B cell (primary cell): ENCODE data around the gene MSLN. TPM values are rescaled to one million over a fixed set of nuclear protein-coding genes. Genes with fewer than 3 reads are reported as not detected.

Experiments used
- ATAC-seq: fragments of 200-7000 bp; cut with Tn5 transposase; one replicate; pipeline ENCODE4 v1.10.0; 2021; ENCODE audit warnings: low read depth, mild to moderate bottlenecking, moderate number of reproducible peaks, moderate library complexity
- CTCF ChIA-PET: fragments of 350-600 bp; sonication (Branson Sonifier 250); formaldehyde crosslinking; loops from one replicate; lab custom pipeline; 2021; ENCODE audit warnings: antibody characterized with exemption, inconsistent platforms; lab: Charles Lee
- POLR2A ChIA-PET: fragments of 350-600 bp; sonication (Branson Sonifier 250); formaldehyde crosslinking; loops from one replicate; lab custom pipeline; 2021; ENCODE audit warnings: antibody characterized with exemption; lab: Charles Lee
- DNase-seq: peaks from one replicate; pipeline ENCODE4 v3.0.0; 2013
- H2AFZ ChIP-seq: 2 replicates; pipeline ENCODE4 v1.6.1; 2012; ENCODE audit warnings: mild to moderate bottlenecking, low read depth, low read length; ENCODE audit not compliant: insufficient read depth, poor library complexity, severe bottlenecking
- H3K27ac ChIP-seq, 2 donors: 1 replicate in 1 of 2; 2 replicates in 1 of 2; pipeline ENCODE4 v1.5.1; 2012 to 2013; ENCODE audit warnings: low read length in 2 of 2, mild to moderate bottlenecking in 2 of 2, moderate library complexity in 1 of 2
- H3K27me3 ChIP-seq, 4 experiments: fragments of 200-600 bp in 1 of 4; sonication (generic) in 1 of 4; replicated peaks in 1 of 4; 1 replicate in 2 of 4; 2 replicates in 2 of 4; pipeline versions ENCODE4 v1.6.1 to v1.7.0; 2013 to 2016; ENCODE audit warnings: low read length in 3 of 4, mild to moderate bottlenecking in 2 of 4, mixed read lengths in 1 of 4, moderate library complexity in 1 of 4; ENCODE audit not compliant: insufficient read depth in 4 of 4, control insufficient read depth in 3 of 4; ENCODE audit errors: control extremely low read depth in 1 of 4
- H3K36me3 ChIP-seq, 2 experiments: replicated peaks in 1 of 2; 1 replicate in 1 of 2; 2 replicates in 1 of 2; pipeline versions ENCODE4 v1.6.1 to v1.7.1; 2013; ENCODE audit warnings: low read length in 1 of 2; ENCODE audit not compliant: insufficient read depth in 2 of 2, control insufficient read depth in 1 of 2; ENCODE audit errors: control extremely low read depth in 1 of 2, extremely low read depth in 1 of 2
- H3K4me1 ChIP-seq, 2 donors: fragments of 200-600 bp in 1 of 2; sonication (generic) in 1 of 2; 1 replicate in 1 of 2; 2 replicates in 1 of 2; pipeline versions ENCODE4 v1.5.1 to v1.6.1; 2013 to 2017; ENCODE audit warnings: low read length in 2 of 2; ENCODE audit not compliant: control insufficient read depth in 2 of 2, insufficient read depth in 2 of 2
- H3K4me2 ChIP-seq: replicated peaks from 2 replicates; pipeline ENCODE3; 2012; ENCODE audit warnings: mild to moderate bottlenecking, low read depth, low read length; ENCODE audit not compliant: poor library complexity, severe bottlenecking
- H3K4me3 ChIP-seq, 5 experiments: fragments of 200-600 bp in 1 of 5; sonication (generic) in 1 of 5; 1 replicate in 3 of 5; 2 replicates in 2 of 5; pipeline versions ENCODE4 v1.5.1 to v1.7.0; 2011 to 2016; ENCODE audit warnings: low read length in 4 of 5, mild to moderate bottlenecking in 4 of 5, low read depth in 2 of 5, control low read depth in 1 of 5, moderate library complexity in 1 of 5; ENCODE audit not compliant: insufficient read depth in 1 of 5; ENCODE audit errors: control extremely low read depth in 1 of 5, extremely low read depth in 1 of 5
- H3K79me2 ChIP-seq: fragments of 200-600 bp; sonication (generic); one replicate; pipeline ENCODE4 v1.6.0; 2016; ENCODE audit warnings: low read length; ENCODE audit not compliant: control insufficient read depth, insufficient read depth
- H3K9ac ChIP-seq: fragments of 200-600 bp; sonication (generic); 2 replicates; pipeline ENCODE4 v1.6.1; 2017; ENCODE audit warnings: mild to moderate bottlenecking, low read length, moderate library complexity
- H3K9me3 ChIP-seq, 3 donors: one replicate each; pipeline versions ENCODE4 v1.6.1 to v1.7.1; 2013; ENCODE audit warnings: low read length in 2 of 3; ENCODE audit not compliant: control insufficient read depth in 2 of 3, insufficient read depth in 1 of 3; ENCODE audit errors: control extremely low read depth in 1 of 3
- H4K20me1 ChIP-seq: 2 replicates; pipeline ENCODE4 v1.6.0; 2012; ENCODE audit warnings: mild to moderate bottlenecking, low read length; ENCODE audit not compliant: insufficient read depth, control insufficient read depth, poor library complexity, severe bottlenecking
- H3K27ac Mint-ChIP-seq: one replicate; pipeline ENCODE4 v1.8.0; 2021; ENCODE audit warnings: mixed read lengths
- H3K27me3 Mint-ChIP-seq: one replicate; pipeline ENCODE4 v1.8.0; 2021; ENCODE audit warnings: mixed read lengths
- H3K4me1 Mint-ChIP-seq: one replicate; pipeline ENCODE4 v1.8.0; 2021; ENCODE audit warnings: mixed read lengths
- H3K4me3 Mint-ChIP-seq: one replicate; pipeline ENCODE4 v1.8.0; 2021; ENCODE audit warnings: mixed read lengths
- H3K9me3 Mint-ChIP-seq: one replicate; pipeline ENCODE4 v1.8.0; 2022; ENCODE audit warnings: mixed read lengths; ENCODE audit not compliant: insufficient read depth
- EZH2 ChIP-seq: IDR thresholded peaks from 2 replicates; pipeline ENCODE4 v1.6.1; 2012; ENCODE audit warnings: borderline replicate concordance, low read depth, mild to moderate bottlenecking, moderate library complexity, low read length; ENCODE audit not compliant: insufficient read depth, poor library complexity, severe bottlenecking
- WGBS: methylation state at CpG from one replicate; pipeline ENCODE4 v1.1.5; 2013; ENCODE audit warnings: missing lambda C conversion rate; ENCODE audit not compliant: insufficient coverage; 5-methylcytosine and 5-hydroxymethylcytosine counted together
- intact Hi-C: fragments of 100-400 bp; cut with micrococcal nuclease; formaldehyde crosslinking; loops from one replicate; pipeline ENCODE4 v1.10.0; 2022
- polyA plus RNA-seq: library from polyadenylated mRNA; depleted of rRNA; stranded (reverse); fragments of >200 nt; gene quantifications from 2 replicates; pipeline ENCODE4 v1.2.3, GENCODE V29; 2012
- total RNA-seq, 2 donors: library from RNA; stranded (reverse); fragments of 120-200 nt in 1 of 2; gene quantifications; 1 replicate in 1 of 2; 2 replicates in 1 of 2; pipeline versions ENCODE4 v1.2.3 to v1.2.4, GENCODE V29; 2013 to 2022
- TF ChIP-seq, protein P1 (sequence below): fragments of 200-600 bp; IDR thresholded peaks from one replicate; pipeline ENCODE4 v1.8.0; 2022; ENCODE audit warnings: antibody characterized with exemption, mild to moderate bottlenecking

MSLN gene
- total and polyA plus RNA-seq, 2 donors (not counting 1 experiment from before 2014, with no cell fraction given): not detected

DNA sequence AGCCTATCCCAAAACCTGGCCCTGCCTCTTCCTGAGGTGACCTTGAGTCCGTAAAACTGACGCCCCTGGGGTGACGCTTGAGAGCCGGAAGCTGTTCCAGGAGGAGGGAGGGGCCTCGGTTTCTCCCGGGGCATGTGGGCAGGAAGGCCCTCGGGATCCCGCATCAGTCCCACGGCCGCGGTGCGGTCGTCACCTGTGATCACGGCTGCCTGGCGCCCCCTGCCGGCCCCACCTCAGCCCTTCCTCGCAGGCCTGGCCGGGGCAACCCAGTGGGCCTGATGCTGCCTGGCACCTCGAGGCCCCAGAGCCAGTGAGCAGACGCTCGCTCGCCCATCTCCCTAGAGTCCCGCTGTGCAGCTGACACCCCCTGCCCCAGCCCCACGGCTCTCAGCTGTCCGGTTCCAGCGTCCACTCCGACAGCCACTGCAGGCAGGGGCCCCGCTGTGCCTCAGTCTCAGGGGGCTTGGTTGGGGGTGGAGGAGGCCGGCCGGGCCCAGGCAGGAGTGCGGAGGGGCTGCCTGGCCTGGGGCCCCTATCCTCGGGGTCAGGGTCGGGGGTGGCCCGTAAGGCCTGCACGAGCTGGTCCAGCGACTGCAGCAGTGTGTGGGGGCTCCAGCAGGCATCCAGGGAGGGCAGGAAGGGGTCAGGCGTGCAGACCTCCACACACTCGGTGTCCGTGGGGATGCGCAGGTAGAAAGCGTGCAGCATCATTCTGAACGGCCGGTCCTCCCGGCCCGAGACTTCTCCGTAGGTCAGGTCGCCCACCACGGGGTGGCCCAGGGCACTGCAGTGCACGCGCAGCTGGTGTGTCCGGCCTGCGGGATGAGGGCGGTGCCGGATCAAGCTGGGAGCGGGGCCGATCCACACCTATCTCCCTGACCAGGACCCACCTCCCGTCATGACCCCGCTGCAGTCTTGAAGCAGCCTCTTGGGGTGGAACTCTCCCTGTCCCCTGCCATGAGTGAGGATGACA lies 25.3 kb downstream of the MSLN start:
- Histone ChIP-seq H3K4me3 (no peak overlapping the region), H3K36me3 (peaks cover 0 to 8% of the 10 kb centered on the region in 2 experiments), H2AFZ (no peak overlapping the region), H3K27ac (no peak overlapping the region), H3K27me3 (peaks cover 0 to 15% (median 2%) of the 10 kb centered on the region in 4 experiments), H3K9me3 (no peaks in the 10 kb centered on the region), H3K9ac (no peak overlapping the region), H4K20me1 (peaks cover 31% of the 10 kb centered on the region), H3K4me2 (peak overlapping the region; percentile 12), H3K79me2 (peaks cover 11% of the 10 kb centered on the region), H3K4me1 (peaks cover 13 to 24% of the 10 kb centered on the region in 2 donors)
- H3K9me3 Mint-ChIP-seq: no peaks in the 10 kb centered on the region
- intact Hi-C loops: loop anchor here (1.0 kb wide), 1 partner anchor 75 kb away; no protein-coding TSS in a partner anchor
- CTCF ChIA-PET: interaction anchor here (0.8 to 7.4 kb wide), 7 partner anchors 13 to 73 kb away, joined by 3 to 94 read pairs (median 4); partner anchors contain the start of genes ANTKMT, CIAO3 and METRN
- ATAC-seq: no peak
- no peak overlapping the region for H3K27ac Mint-ChIP-seq
- peak; percentile 78 for DNase-seq
- H3K27me3 Mint-ChIP-seq: no peaks in the 10 kb centered on the region
- TF ChIP-seq, protein P1, sequence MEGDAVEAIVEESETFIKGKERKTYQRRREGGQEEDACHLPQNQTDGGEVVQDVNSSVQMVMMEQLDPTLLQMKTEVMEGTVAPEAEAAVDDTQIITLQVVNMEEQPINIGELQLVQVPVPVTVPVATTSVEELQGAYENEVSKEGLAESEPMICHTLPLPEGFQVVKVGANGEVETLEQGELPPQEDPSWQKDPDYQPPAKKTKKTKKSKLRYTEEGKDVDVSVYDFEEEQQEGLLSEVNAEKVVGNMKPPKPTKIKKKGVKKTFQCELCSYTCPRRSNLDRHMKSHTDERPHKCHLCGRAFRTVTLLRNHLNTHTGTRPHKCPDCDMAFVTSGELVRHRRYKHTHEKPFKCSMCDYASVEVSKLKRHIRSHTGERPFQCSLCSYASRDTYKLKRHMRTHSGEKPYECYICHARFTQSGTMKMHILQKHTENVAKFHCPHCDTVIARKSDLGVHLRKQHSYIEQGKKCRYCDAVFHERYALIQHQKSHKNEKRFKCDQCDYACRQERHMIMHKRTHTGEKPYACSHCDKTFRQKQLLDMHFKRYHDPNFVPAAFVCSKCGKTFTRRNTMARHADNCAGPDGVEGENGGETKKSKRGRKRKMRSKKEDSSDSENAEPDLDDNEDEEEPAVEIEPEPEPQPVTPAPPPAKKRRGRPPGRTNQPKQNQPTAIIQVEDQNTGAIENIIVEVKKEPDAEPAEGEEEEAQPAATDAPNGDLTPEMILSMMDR: peak; percentile 77
- no peak for TF ChIP-seq EZH2
- H3K4me1 Mint-ChIP-seq: peaks cover 7% of the 10 kb centered on the region
- POLR2A ChIA-PET: interaction anchor here (0.6 kb wide), 1 partner anchor 469 kb away, joined by 6 read pairs; no protein-coding TSS in a partner anchor
- WGBS: 60% methylated on average over 48 of the region's 58 CpGs
- peak overlapping the region; percentile 70 for H3K4me3 Mint-ChIP-seq
